ENCODE measurements around the gene COQ8A.

Gene COQ8A

DNA sequence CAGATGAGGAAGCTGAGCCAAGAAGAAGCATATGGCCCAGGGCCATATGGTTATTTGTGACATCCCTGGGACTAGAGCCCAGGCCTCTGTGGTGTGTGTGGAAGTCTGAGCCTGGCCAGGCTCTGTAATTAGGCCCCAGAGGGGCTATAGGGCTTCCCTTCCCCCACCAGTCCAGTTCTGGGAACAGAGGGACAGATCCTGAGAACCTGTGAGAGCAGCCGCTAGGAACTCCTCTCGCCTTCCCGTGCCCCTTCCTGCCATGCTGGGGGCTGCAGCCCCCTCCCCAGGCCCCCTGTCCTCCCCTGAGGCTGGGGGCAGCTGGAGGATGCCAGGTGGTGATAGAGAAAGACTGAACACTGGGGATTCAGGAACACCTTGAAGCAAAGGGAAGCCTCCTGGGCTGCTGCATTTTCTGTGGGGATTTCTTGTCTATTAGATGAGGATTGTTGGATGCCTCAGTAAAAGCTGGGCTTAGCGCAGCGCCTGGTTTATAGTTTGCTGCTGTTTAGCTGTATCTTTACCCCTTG lies 33.3 kb downstream of the COQ8A start:
- Histone ChIP-seq H2BK120ac (ENCODE audit: insufficient read depth, low read length, poor library complexity) (no peak overlapping the region), H3K4ac (ENCODE audit: low read depth, low read length) (no peak overlapping the region)

DNA sequence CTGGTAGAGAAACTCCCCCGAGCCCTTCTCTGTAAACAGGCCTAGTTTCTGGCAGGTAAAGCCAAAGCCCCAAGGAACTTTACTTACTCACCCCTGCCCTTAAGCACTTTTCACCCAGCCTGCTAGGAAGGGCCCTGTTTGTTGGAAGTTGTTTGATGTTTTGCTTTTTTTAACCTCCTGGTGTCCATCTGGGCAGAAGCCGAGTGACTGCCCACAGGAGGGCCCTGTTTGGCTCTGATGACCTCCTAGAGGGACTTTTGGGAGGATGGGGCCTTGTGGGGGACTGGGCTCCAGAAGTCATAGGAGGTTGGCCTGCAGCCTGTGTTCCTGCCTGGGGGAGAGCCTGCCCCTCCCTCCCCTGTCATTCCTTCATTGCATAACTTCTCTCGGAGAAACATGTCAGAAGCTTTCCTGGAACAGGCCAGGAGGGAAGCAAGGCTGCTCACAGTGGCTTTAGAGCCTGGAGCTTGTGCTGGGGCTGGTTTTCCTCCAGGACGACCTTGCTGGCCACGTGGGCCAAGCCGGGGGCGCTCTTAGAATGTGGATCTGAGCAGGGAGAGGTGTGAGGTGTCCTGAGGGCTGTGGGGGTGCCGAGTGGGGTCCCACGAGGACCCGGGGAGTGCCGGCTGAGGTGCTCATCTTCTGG lies 33.9 kb downstream of the COQ8A start:
- Histone ChIP-seq H2BK12ac (ENCODE audit: low read length) (no peak overlapping the region), H3K4me1 (ENCODE audit: control insufficient read depth in 1 of 2, insufficient read depth in 2 of 2, low read length in 2 of 2) (peaks cover 20 to 22% of the 10 kb centered on the region in 2 experiments), H3K18ac (ENCODE audit: low read length) (peak overlapping the region; percentile 6), H3K9ac (ENCODE audit: low read length) (no peak overlapping the region), H3K79me1 (ENCODE audit: low read length) (peaks cover 4% of the 10 kb centered on the region), H3K27ac (ENCODE audit: low read depth, low read length) (peak overlapping the region; percentile 74), H4K8ac (ENCODE audit: low read depth, low read length) (peak overlapping the region; percentile 43), H3K27me3 (ENCODE audit: insufficient read depth, low read length) (no peaks in the 10 kb centered on the region), H3K23ac (ENCODE audit: low read length) (no peak overlapping the region), H3K4me3 (ENCODE audit: low read depth, low read length) (no peak overlapping the region), H3K4me2 (ENCODE audit: low read length) (peak overlapping the region; percentile 5), H3K9me3 (ENCODE audit: insufficient read depth, low read depth, low read length) (peaks cover 5% of the 10 kb centered on the region), H3K4ac (ENCODE audit: low read depth, low read length) (no peak overlapping the region), H2AFZ (ENCODE audit: insufficient read depth, low read length, poor library complexity) (no peak overlapping the region), H4K12ac (ENCODE audit: low read depth, low read length) (no peak overlapping the region), H3K14ac (ENCODE audit: low read length) (peak overlapping the region; percentile 65), H3K36me3 (ENCODE audit: control insufficient read depth in 1 of 2, insufficient read depth in 2 of 2, low read length in 2 of 2) (no peaks in the 10 kb centered on the region), H3K79me2 (ENCODE audit: control insufficient read depth, insufficient read depth, low read length, poor library complexity) (no peaks in the 10 kb centered on the region), H2BK120ac (ENCODE audit: insufficient read depth, low read length, poor library complexity) (peak overlapping the region; percentile 48), H4K91ac (ENCODE audit: low read depth, low read length) (peak overlapping the region; percentile 41), H2AK5ac (ENCODE audit: low read length) (peak overlapping the region; percentile 9), H2BK5ac (ENCODE audit: low read depth, low read length, poor library complexity) (peak overlapping the region; percentile 22)
- no CpG with 5 or more reads among the region's 11 CpGs for WGBS (ENCODE audit: extremely low coverage, insufficient coverage, insufficient read length)
- DNase-seq, result peak; percentile 35 to 56

More for the DNA sequence above, 33.3 kb downstream of the COQ8A start:
- Histone ChIP-seq H2BK5ac (ENCODE audit: low read depth, low read length, poor library complexity) (peak overlapping the region; percentile 37), H3K27ac (ENCODE audit: low read depth, low read length) (peak overlapping the region; percentile 74), H2BK12ac (ENCODE audit: low read length) (no peak overlapping the region), H4K12ac (ENCODE audit: low read depth, low read length) (no peak overlapping the region), H4K8ac (ENCODE audit: low read depth, low read length) (no peak overlapping the region), H3K4me2 (ENCODE audit: low read length) (peak overlapping the region; percentile 5), H3K79me1 (ENCODE audit: low read length) (peaks cover 4% of the 10 kb centered on the region), H3K14ac (ENCODE audit: low read length) (peak overlapping the region; percentile 39), H4K91ac (ENCODE audit: low read depth, low read length) (peak overlapping the region; percentile 45), H3K23ac (ENCODE audit: low read length) (no peak overlapping the region), H3K18ac (ENCODE audit: low read length) (no peak overlapping the region), H3K27me3 (ENCODE audit: insufficient read depth, low read length) (no peaks in the 10 kb centered on the region), H3K9me3 (ENCODE audit: insufficient read depth, low read depth, low read length) (peaks cover 5% of the 10 kb centered on the region), H3K79me2 (ENCODE audit: control insufficient read depth, insufficient read depth, low read length, poor library complexity) (no peaks in the 10 kb centered on the region), H3K4me3 (ENCODE audit: low read depth, low read length) (no peak overlapping the region), H2AK5ac (ENCODE audit: low read length) (no peak overlapping the region), H3K9ac (ENCODE audit: low read length) (no peak overlapping the region), H3K4me1 (ENCODE audit: control insufficient read depth in 1 of 2, insufficient read depth in 2 of 2, low read length in 2 of 2) (peaks cover 20 to 22% of the 10 kb centered on the region in 2 experiments), H3K36me3 (ENCODE audit: control insufficient read depth in 1 of 2, insufficient read depth in 2 of 2, low read length in 2 of 2) (no peaks in the 10 kb centered on the region), H2AFZ (ENCODE audit: insufficient read depth, low read length, poor library complexity) (no peak overlapping the region)
- no CpG with 5 or more reads among the region's 5 CpGs for WGBS (ENCODE audit: extremely low coverage, insufficient coverage, insufficient read length)
- no peak for DNase-seq

DNA sequence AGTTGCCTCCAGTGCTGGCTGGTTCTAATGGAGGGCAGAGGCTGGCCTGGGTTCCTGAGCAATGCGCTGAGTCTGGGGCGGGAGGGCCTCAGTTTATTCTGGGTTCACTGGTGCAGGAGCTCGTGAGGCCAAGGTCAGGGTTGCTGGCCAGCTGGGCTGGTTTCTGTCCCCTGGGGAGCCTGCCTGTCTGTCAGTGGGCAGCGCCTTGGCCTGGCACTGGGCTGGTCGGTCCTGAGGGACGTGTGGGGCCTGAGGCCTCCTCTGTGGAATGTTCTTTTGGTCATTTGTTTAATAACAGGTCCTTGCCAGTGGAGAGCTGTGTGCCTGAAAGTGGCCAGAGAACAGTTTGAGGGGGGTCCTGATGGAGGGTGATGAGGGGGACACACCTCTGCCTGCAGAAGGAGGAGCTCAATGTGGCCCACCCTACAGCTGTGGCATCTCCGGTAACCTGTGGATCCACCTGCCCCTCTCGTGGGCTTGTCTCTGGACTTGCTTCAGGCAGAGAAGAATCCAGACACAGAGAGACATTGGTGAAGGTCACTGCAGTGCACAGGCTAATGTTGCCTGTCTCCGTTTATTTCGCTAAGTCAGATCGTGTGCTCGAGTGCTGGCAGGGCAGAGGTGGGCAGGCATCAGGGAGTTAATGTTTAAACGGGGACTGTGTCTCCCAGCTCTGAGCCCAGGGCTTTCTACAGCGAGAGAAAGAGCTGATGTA lies 34.6 kb downstream of the COQ8A start:
- WGBS (ENCODE audit: extremely low coverage, insufficient coverage, insufficient read length), result no CpG with 5 or more reads among the region's 14 CpGs
- DNase-seq, result no peak
- Histone ChIP-seq H3K4me2 (ENCODE audit: low read length) (no peak overlapping the region), H3K36me3 (ENCODE audit: control insufficient read depth in 1 of 2, insufficient read depth in 2 of 2, low read length in 2 of 2) (no peaks in the 10 kb centered on the region), H3K9me3 (ENCODE audit: insufficient read depth, low read depth, low read length) (peaks cover 5% of the 10 kb centered on the region), H3K9ac (ENCODE audit: low read length) (no peak overlapping the region), H4K91ac (ENCODE audit: low read depth, low read length) (peak overlapping the region; percentile 41), H4K12ac (ENCODE audit: low read depth, low read length) (no peak overlapping the region), H3K4ac (ENCODE audit: low read depth, low read length) (no peak overlapping the region), H3K79me2 (ENCODE audit: control insufficient read depth, insufficient read depth, low read length, poor library complexity) (no peaks in the 10 kb centered on the region), H2AFZ (ENCODE audit: insufficient read depth, low read length, poor library complexity) (no peak overlapping the region), H2AK5ac (ENCODE audit: low read length) (peak overlapping the region; percentile 9), H3K27ac (ENCODE audit: low read depth, low read length) (peak overlapping the region; percentile 74), H2BK120ac (ENCODE audit: insufficient read depth, low read length, poor library complexity) (peak overlapping the region; percentile 48), H3K4me1 (ENCODE audit: control insufficient read depth in 1 of 2, insufficient read depth in 2 of 2, low read length in 2 of 2) (peaks cover 20 to 22% of the 10 kb centered on the region in 2 experiments), H3K27me3 (ENCODE audit: insufficient read depth, low read length) (no peaks in the 10 kb centered on the region), H3K23ac (ENCODE audit: low read length) (no peak overlapping the region), H3K4me3 (ENCODE audit: low read depth, low read length) (no peak overlapping the region), H2BK5ac (ENCODE audit: low read depth, low read length, poor library complexity) (peak overlapping the region; percentile 22), H3K79me1 (ENCODE audit: low read length) (peaks cover 4% of the 10 kb centered on the region), H3K18ac (ENCODE audit: low read length) (peak overlapping the region; percentile 6), H4K8ac (ENCODE audit: low read depth, low read length) (peak overlapping the region; percentile 43), H2BK12ac (ENCODE audit: low read length) (peak overlapping the region; percentile 14), H3K14ac (ENCODE audit: low read length) (peak overlapping the region; percentile 65)

DNA sequence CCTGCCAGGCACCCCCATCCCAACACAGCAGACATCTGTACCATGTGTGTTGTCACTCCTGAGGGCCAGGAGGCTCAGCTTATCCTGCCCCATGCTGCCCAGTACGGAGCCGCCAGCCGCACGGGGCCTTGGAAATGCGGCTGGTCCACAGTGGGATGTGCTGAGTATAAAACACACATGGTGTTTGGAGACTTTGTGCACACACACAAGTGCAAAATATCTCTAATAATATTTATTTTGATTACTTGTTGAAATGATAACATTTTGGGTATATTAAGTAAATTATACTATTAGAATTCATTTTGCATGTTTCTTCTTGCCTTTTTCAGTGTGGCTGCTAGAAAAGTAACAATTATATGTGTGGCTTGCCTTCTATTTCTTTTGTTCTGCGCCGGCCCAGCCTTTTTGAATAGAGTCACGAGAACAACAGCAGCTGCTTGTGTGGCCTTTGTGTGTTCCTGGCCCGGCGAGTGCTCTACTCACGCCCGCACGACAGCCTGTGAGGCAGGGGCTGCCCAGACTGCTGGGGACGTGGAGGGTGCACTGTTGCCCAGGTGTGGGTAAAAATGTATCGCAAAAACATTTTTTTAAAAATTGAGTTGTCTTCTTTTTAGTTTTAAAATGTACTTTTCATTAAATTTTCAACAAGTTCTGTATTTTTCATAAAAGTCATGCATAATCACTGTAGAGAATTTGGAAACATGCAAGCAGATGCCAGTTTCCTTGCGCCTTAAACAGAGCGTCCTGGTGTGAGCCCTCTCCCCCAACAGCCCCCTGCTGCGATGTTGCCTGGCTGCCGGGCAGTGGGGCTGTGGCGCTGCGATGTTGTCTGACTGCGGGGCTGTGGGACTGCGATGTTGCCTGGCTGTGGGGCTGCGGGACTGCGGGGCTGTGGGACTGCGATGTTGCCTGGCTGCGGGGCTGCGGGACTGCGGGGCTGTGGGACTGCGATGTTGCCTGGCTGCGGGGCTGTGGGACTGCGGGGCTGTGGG lies 35.5 kb downstream of the COQ8A start:
- H4K8ac ChIP-seq (ENCODE audit: low read depth, low read length), result no peak overlapping the region
- H3K4me3 ChIP-seq (ENCODE audit: low read depth, low read length), result no peak overlapping the region
- H4K12ac ChIP-seq (ENCODE audit: low read depth, low read length), result no peak overlapping the region
- H3K79me2 ChIP-seq (ENCODE audit: control insufficient read depth, insufficient read depth, low read length, poor library complexity), result no peaks in the 10 kb centered on the region
- peaks cover 4% of the 10 kb centered on the region for H3K79me1 ChIP-seq (ENCODE audit: low read length)
- no peak overlapping the region for H3K14ac ChIP-seq (ENCODE audit: low read length)
- H3K9me3 ChIP-seq (ENCODE audit: insufficient read depth, low read depth, low read length), result peaks cover 5% of the 10 kb centered on the region
- H2BK120ac ChIP-seq (ENCODE audit: insufficient read depth, low read length, poor library complexity), result no peak overlapping the region
- H2AK5ac ChIP-seq (ENCODE audit: low read length), result no peak overlapping the region
- H2AFZ ChIP-seq (ENCODE audit: insufficient read depth, low read length, poor library complexity), result no peak overlapping the region
- H3K27me3 ChIP-seq (ENCODE audit: insufficient read depth, low read length), result no peaks in the 10 kb centered on the region
- H4K91ac ChIP-seq (ENCODE audit: low read depth, low read length), result no peak overlapping the region
- peaks cover 20 to 22% of the 10 kb centered on the region in 2 experiments for H3K4me1 ChIP-seq (ENCODE audit: control insufficient read depth in 1 of 2, insufficient read depth in 2 of 2, low read length in 2 of 2)
- H3K4ac ChIP-seq (ENCODE audit: low read depth, low read length), result no peak overlapping the region
- no peak overlapping the region for H3K4me2 ChIP-seq (ENCODE audit: low read length)
- no peak overlapping the region for H3K9ac ChIP-seq (ENCODE audit: low read length)
- H3K23ac ChIP-seq (ENCODE audit: low read length), result no peak overlapping the region
- H3K36me3 ChIP-seq (ENCODE audit: control insufficient read depth in 1 of 2, insufficient read depth in 2 of 2, low read length in 2 of 2), result no peaks in the 10 kb centered on the region
- DNase-seq, result no peak
- no peak overlapping the region for H2BK5ac ChIP-seq (ENCODE audit: low read depth, low read length, poor library complexity)
- H3K27ac ChIP-seq (ENCODE audit: low read depth, low read length), result no peak overlapping the region
- H3K18ac ChIP-seq (ENCODE audit: low read length), result no peak overlapping the region
- H2BK12ac ChIP-seq (ENCODE audit: low read length), result no peak overlapping the region
- no CpG with 5 or more reads among the region's 32 CpGs for WGBS (ENCODE audit: extremely low coverage, insufficient coverage, insufficient read length)

All from trophoblast cell (in vitro differentiated cells and primary cell).